Spleen (tissue), 11 donors: ENCODE measurements around the gene SUMF2. TPM values are rescaled to one million over a fixed set of nuclear protein-coding genes. Genes with fewer than 3 reads are reported as not detected.

ENCODE experiments used
- DNase-seq: peaks from one replicate; pipeline ENCODE4 v3.0.0-alpha.2; 2020
- H3K27ac ChIP-seq, 8 donors: fragments of 200-600 bp; sonication (generic) in 7 of 8; 1 replicate in 4 of 8; 2 replicates in 4 of 8; pipeline versions ENCODE4 v1.5.0 to v1.8.0; 2016 to 2021; ENCODE audit warnings: inconsistent platforms in 4 of 8, mild to moderate bottlenecking in 4 of 8, moderate library complexity in 1 of 8
- H3K27me3 ChIP-seq, 7 donors: fragments of 200-600 bp; sonication (generic) in 6 of 7; replicated peaks in 1 of 7; 1 replicate in 4 of 7; 2 replicates in 3 of 7; pipeline versions ENCODE4 v1.5.0 to v1.8.0; 2016 to 2021; ENCODE audit warnings: inconsistent platforms in 3 of 7, mild to moderate bottlenecking in 1 of 7
- H3K36me3 ChIP-seq, 6 donors: fragments of 200-600 bp; sonication (generic) in 5 of 6; 1 replicate in 4 of 6; 2 replicates in 2 of 6; pipeline versions ENCODE4 v1.5.0 to v1.8.0; 2016 to 2021; ENCODE audit warnings: inconsistent platforms in 2 of 6
- H3K4me1 ChIP-seq, 6 donors: fragments of 200-600 bp; sonication (generic) in 5 of 6; 1 replicate in 3 of 6; 2 replicates in 3 of 6; pipeline versions ENCODE4 v1.5.0 to v1.8.0; 2016 to 2021; ENCODE audit warnings: inconsistent platforms in 3 of 6
- H3K4me3 ChIP-seq, 8 donors: fragments of 200-600 bp; sonication (generic) in 7 of 8; 1 replicate in 4 of 8; 2 replicates in 4 of 8; pipeline versions ENCODE4 v1.5.0 to v1.8.0; 2016 to 2021; ENCODE audit warnings: inconsistent platforms in 4 of 8, mild to moderate bottlenecking in 4 of 8, moderate library complexity in 2 of 8
- H3K9me3 ChIP-seq, 8 donors: fragments of 200-600 bp; sonication (generic) in 7 of 8; 1 replicate in 4 of 8; 2 replicates in 4 of 8; pipeline versions ENCODE4 v1.5.0 to v1.8.0; 2016 to 2021; ENCODE audit warnings: inconsistent platforms in 4 of 8
- POLR2A ChIP-seq, 3 donors: fragments of 450-650 bp; IDR thresholded peaks; one replicate each; pipeline ENCODE4 v1.5.1; 2017; ENCODE audit warnings: antibody characterized with exemption in 3 of 3, mild to moderate bottlenecking in 1 of 3
- POLR2AphosphoS5 ChIP-seq, 3 donors: sonication (generic); formaldehyde crosslinking; IDR thresholded peaks; one replicate each; pipeline ENCODE4 v1.5.1; 2017; ENCODE audit warnings: antibody characterized with exemption in 3 of 3
- WGBS, 5 donors: extraction: QIAGEN DNeasy Blood & Tissue Kit in 3 of 5; methylation state at CpG; one replicate each; pipeline versions ENCODE4 v1.1.5 to v1.1.7; 2013 to 2018; 5-methylcytosine and 5-hydroxymethylcytosine counted together
- intact Hi-C: fragments of 100-400 bp; cut with DNase I; formaldehyde crosslinking; loops from one replicate; pipeline ENCODE4 v1.15.0; 2023; ENCODE audit warnings: low total_unique reads
- polyA plus RNA-seq, 3 donors: library from polyadenylated mRNA; stranded (reverse); fragments of 200-250 nt; gene quantifications; one replicate each; pipeline ENCODE4 v1.2.1, GENCODE V29; 2013
- total RNA-seq, 7 donors: library from RNA; depleted of rRNA in 3 of 7; stranded (reverse); fragments of >200 nt in 3 of 7; fragmentation: NEBNext Ultra II Directional in 4 of 7; extraction: Animal tissue kit (Norgen Biotek cat#: 25700) in 4 of 7; gene quantifications; one replicate each; pipeline versions ENCODE4 v1.1.0 to v1.2.1, GENCODE V29; 2016 to 2021
- TF ChIP-seq, protein P1 (sequence below), 11 experiments: fragments of 200-600 bp in 7 of 11; fragments of 450-650 bp in 4 of 11; sonication (generic) in 4 of 11; IDR thresholded peaks in 8 of 11; conservative IDR thresholded peaks in 3 of 11; 1 replicate in 7 of 11; 2 replicates in 4 of 11; pipeline versions ENCODE4 v1.4.0 to v1.8.0; 2016 to 2021; ENCODE audit warnings: antibody characterized with exemption in 11 of 11, inconsistent platforms in 4 of 11, mild to moderate bottlenecking in 1 of 11
- donor health status: healthy with polysubstance abuse.
- donor health status: DM: no; HTN: no; CAD: no; lungs with moderate emphysema.
- donor health status: DM: no; HTN: no; CAD: no.
- donor health status: Bipolar disorder and iron deficiency.
- donor health status: healthy.
- donor health status: DM: no; HTN: no; CAD: no.
- donor health status: DM: yes; HTN: yes; CAD: no.

Gene SUMF2
- total and polyA plus RNA-seq, 10 donors: 57.1 to 145 (median 119) TPM

DNA sequence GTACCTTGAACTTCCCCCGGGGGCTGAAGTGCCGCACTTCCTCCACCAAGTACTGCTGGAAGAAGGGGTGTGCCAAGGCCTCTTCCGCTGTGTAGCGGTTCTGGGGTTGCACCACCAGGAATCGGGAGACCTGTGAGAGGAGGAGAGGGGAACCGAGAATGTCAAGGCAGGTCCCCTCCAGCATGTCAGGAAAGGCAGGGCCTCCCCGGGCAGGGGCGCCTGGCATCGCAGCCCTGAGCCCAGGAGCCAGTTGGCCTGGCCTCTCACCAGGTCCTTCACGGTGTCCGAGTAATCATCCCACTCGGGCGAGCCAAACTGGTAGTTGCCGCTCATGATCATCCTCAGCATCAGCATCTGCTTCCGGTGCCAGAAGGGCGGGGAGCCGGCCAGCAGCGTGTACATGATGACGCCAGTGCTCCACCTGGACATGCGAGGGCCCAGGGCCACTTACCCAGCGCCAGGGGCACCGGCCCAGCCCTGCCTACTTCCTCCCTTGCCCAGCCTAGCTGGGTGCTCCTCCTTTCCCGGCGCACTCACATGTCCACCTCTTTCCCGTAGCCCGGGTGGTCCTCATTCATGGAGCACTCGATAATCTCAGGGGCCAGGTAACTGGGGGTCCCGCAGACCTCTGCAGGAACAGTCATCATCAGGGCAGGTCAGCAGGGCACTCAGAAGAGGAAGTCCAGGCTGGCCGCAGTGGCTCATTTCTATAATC, 17.7 kb downstream of the SUMF2 start:
- WGBS, 5 donors: 72 to 89% (median 83%) methylated on average over 21 to 29 of the region's 29 CpGs
- H3K9me3 ChIP-seq: no peaks in the 10 kb centered on the region
- H3K27me3 ChIP-seq: no peaks in the 10 kb centered on the region
- peaks cover 0 to 35% (median 5%) of the 10 kb centered on the region in 6 donors for H3K4me1 ChIP-seq
- DNase-seq: peak; percentile 68
- intact Hi-C loops: no loop called here
- peak in 1 of 3 donors; percentile 62 for TF ChIP-seq POLR2AphosphoS5 (IDR thresholded peaks at IDR 0.05)
- TF ChIP-seq POLR2A (IDR thresholded peaks at IDR 0.05): no peak
- TF ChIP-seq, protein P1, sequence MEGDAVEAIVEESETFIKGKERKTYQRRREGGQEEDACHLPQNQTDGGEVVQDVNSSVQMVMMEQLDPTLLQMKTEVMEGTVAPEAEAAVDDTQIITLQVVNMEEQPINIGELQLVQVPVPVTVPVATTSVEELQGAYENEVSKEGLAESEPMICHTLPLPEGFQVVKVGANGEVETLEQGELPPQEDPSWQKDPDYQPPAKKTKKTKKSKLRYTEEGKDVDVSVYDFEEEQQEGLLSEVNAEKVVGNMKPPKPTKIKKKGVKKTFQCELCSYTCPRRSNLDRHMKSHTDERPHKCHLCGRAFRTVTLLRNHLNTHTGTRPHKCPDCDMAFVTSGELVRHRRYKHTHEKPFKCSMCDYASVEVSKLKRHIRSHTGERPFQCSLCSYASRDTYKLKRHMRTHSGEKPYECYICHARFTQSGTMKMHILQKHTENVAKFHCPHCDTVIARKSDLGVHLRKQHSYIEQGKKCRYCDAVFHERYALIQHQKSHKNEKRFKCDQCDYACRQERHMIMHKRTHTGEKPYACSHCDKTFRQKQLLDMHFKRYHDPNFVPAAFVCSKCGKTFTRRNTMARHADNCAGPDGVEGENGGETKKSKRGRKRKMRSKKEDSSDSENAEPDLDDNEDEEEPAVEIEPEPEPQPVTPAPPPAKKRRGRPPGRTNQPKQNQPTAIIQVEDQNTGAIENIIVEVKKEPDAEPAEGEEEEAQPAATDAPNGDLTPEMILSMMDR (IDR thresholded peaks at IDR 0.05 in 8 of 11, conservative IDR thresholded peaks at IDR 0.05 in 3 of 11): no peak
- no peak overlapping the region for H3K4me3 ChIP-seq
- no peak overlapping the region for H3K27ac ChIP-seq
- H3K36me3 ChIP-seq: peaks cover 0 to 84% (median 29%) of the 10 kb centered on the region in 6 donors

DNA sequence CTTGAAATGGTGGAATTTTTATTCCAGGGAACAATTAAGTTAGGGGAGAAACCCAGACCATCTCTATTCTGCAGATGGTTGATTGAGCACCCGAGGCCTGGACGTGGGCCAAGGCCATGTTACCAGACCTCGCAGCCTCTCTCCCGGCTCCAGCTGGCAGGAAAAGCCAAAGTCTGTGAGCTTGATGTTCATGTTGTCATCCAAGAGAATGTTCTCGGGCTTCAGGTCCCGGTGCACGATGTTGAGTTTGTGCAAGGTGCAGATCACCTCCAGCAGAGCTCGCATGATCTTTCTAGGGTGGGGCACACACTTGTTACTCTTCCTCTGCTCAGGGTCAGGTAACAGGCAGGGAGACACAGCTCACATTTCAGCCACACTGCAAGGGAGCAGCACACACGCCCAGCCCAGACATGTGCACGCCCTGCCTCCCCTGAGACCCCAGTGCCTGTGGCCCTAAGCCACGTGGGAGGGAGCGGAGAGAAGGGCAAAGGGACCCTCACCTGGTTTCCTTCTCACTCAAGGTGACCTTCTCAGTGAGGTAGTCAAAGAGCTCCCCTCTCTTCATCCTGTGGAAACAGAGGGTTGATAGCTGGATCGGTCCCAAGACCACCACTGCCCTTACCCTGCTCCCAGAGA, 19.2 kb downstream of the SUMF2 start:
- H3K4me1 ChIP-seq: peaks cover 0 to 35% (median 5%) of the 10 kb centered on the region in 6 donors
- H3K27ac ChIP-seq: no peak overlapping the region
- H3K9me3 ChIP-seq: no peaks in the 10 kb centered on the region
- WGBS, 5 donors: 68 to 75% (median 73%) methylated on average over 12 to 13 of the region's 13 CpGs
- TF ChIP-seq POLR2AphosphoS5 (IDR thresholded peaks at IDR 0.05): peak; percentile 22 to 48 (median 32)
- TF ChIP-seq, protein P1 (IDR thresholded peaks at IDR 0.05 in 8 of 11, conservative IDR thresholded peaks at IDR 0.05 in 3 of 11): no peak
- intact Hi-C loops: no loop called here
- H3K27me3 ChIP-seq: no peaks in the 10 kb centered on the region
- H3K36me3 ChIP-seq: peaks cover 0 to 84% (median 26%) of the 10 kb centered on the region in 6 donors
- DNase-seq: peak; percentile 72
- no peak overlapping the region for H3K4me3 ChIP-seq

DNA sequence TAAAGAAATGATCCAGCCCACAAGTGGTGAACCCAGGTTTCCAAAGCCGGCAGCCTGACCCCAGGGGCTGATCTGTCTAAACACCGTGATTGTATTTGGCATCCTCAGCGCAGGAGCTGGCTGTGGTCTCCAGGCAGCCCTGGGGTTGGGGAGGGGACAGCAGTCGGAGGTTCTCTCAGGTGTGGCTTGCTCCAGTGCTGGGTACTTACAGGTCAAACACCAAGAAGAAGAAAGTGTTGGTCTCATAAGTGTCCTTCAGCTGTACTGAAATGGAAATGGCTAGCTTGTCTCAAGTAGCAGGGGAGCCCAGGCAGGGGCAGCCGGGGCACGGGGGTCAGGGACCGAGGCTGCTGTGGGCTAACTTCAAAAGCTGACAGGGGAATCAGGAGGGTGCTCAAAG, 22.7 kb downstream of the SUMF2 start:
- Histone ChIP-seq H3K27ac (no peak overlapping the region), H3K36me3 (peaks cover 0 to 65% (median 6%) of the 10 kb centered on the region in 6 donors), H3K4me3 (no peak overlapping the region), H3K4me1 (peaks cover 0 to 17% (median 5%) of the 10 kb centered on the region in 6 donors), H3K27me3 (no peaks in the 10 kb centered on the region), H3K9me3 (no peaks in the 10 kb centered on the region)
- no peak for TF ChIP-seq POLR2AphosphoS5 (IDR thresholded peaks at IDR 0.05)
- TF ChIP-seq, protein P1 (IDR thresholded peaks at IDR 0.05 in 8 of 11, conservative IDR thresholded peaks at IDR 0.05 in 3 of 11): no peak
- no peak for TF ChIP-seq POLR2A (IDR thresholded peaks at IDR 0.05)
- WGBS, 5 donors: 94 to 98% (median 96%) methylated on average over 7 of the region's 7 CpGs
- peak; percentile 60 for DNase-seq
- intact Hi-C loops: no loop called here

DNA sequence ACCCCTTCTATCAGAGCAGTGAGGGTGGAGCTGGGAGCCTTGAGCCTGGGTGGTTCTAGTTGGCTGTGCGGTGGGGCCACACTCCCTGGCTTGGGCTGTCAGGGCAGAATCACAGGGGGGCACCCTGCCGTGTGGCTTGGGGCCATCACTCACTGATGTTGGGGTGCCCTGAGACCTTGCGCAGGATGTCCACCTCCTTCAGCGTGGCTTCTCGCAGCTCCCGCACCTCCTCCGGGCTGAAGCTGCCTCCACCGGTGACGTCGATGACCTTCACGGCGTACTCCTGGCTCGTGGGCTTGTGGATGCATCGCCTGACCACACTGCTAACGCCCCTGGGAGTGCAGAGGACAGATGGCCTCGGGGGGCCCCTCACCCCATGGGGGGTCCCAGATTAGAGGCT, 23.4 kb downstream of the SUMF2 start:
- Histone ChIP-seq H3K27ac (no peak overlapping the region), H3K36me3 (peaks cover 0 to 58% (median 5%) of the 10 kb centered on the region in 6 donors), H3K4me3 (no peak overlapping the region), H3K4me1 (peaks cover 0 to 15% (median 7%) of the 10 kb centered on the region in 6 donors), H3K27me3 (no peaks in the 10 kb centered on the region), H3K9me3 (no peaks in the 10 kb centered on the region)
- TF ChIP-seq POLR2AphosphoS5 (IDR thresholded peaks at IDR 0.05) (peak in 1 of 3 donors; percentile 41), POLR2A (IDR thresholded peaks at IDR 0.05) (no peak)
- intact Hi-C loops: no loop called here
- 88 to 95% (median 93%) methylated on average over 13 to 16 of the region's 16 CpGs for WGBS, 5 donors
- DNase-seq: peak; percentile 63
